Measurements from ENCODE around the gene ERC2.

DNA sequence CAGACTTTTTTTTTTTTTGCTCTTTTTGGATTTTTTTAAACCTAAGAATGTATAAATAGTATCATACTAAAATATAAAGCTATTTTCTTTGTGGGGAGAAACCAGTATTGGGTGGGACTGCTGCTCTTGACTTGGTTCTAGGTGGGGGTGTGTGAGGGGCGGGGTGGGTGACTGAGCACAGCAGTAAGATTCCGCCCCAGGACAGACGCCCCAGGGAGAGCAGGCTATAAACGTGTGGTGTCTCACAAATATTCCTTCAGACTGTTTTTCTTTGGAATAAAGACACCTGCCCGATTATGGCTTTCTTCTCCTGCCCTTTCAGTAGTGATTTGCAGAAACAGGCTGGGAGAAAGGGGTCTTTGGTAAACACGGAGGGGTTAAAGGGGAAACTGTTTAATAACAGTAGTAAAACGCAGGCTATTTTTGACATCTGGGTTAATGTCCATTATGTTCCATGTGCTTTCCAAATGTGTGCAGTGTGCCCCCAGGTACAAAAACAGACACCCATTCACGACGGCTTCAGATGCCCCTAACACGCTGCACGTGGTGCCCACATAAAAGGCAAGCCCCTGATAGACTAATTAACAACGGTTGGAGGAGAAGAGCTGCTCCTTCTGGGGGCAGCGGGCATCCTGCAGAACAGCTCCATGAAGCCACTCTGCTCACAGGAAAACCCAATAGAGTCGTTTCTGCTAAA lies 952.6 kb downstream of the ERC2 start:
- TF ChIP-seq, protein P1, sequence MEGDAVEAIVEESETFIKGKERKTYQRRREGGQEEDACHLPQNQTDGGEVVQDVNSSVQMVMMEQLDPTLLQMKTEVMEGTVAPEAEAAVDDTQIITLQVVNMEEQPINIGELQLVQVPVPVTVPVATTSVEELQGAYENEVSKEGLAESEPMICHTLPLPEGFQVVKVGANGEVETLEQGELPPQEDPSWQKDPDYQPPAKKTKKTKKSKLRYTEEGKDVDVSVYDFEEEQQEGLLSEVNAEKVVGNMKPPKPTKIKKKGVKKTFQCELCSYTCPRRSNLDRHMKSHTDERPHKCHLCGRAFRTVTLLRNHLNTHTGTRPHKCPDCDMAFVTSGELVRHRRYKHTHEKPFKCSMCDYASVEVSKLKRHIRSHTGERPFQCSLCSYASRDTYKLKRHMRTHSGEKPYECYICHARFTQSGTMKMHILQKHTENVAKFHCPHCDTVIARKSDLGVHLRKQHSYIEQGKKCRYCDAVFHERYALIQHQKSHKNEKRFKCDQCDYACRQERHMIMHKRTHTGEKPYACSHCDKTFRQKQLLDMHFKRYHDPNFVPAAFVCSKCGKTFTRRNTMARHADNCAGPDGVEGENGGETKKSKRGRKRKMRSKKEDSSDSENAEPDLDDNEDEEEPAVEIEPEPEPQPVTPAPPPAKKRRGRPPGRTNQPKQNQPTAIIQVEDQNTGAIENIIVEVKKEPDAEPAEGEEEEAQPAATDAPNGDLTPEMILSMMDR (conservative IDR thresholded peaks at IDR 0.05 in 1 of 2, IDR thresholded peaks at IDR 0.05 in 1 of 2; ENCODE audit: low read depth in 1 of 2, low read length in 2 of 2), result no peak
- TF ChIP-seq EZH2 (IDR thresholded peaks at IDR 0.05; ENCODE audit: low read length, missing control alignments), result no peak

Data from fibroblast of lung (primary cell).